Endodermal cell (in vitro differentiated cells): ENCODE data around the gene PPM1J. TPM values are rescaled to one million over a fixed set of nuclear protein-coding genes. Genes with fewer than 3 reads are reported as not detected.

ENCODE experiments used
- DNase-seq: peaks from one replicate; pipeline ENCODE4 v3.0.0-alpha.2; 2017
- H3K27ac ChIP-seq: 2 replicates; pipeline ENCODE4 v1.5.1; 2013; ENCODE audit warnings: mild to moderate bottlenecking, low read depth, low read length, moderate library complexity
- H3K27me3 ChIP-seq: 2 replicates; pipeline ENCODE4 v1.6.1; 2013; ENCODE audit warnings: mild to moderate bottlenecking, low read length, moderate library complexity; ENCODE audit not compliant: insufficient read depth, control insufficient read depth, poor library complexity, severe bottlenecking
- H3K36me3 ChIP-seq: 2 replicates; pipeline ENCODE4 v1.7.0; 2013; ENCODE audit warnings: mild to moderate bottlenecking, low read length, moderate library complexity; ENCODE audit not compliant: control insufficient read depth, insufficient read depth
- H3K4me1 ChIP-seq: one replicate; pipeline ENCODE4 v1.7.0; 2013; ENCODE audit warnings: low read length; ENCODE audit not compliant: control insufficient read depth, insufficient read depth
- H3K4me3 ChIP-seq: 2 replicates; pipeline ENCODE4 v1.5.1; 2013; ENCODE audit warnings: mild to moderate bottlenecking, low read length, moderate library complexity
- H3K9ac ChIP-seq: 2 replicates; pipeline ENCODE4 v1.6.1; 2013; ENCODE audit warnings: mild to moderate bottlenecking, low read length, moderate library complexity; ENCODE audit not compliant: poor library complexity, severe bottlenecking; ENCODE audit errors: extremely low read depth
- H3K9me3 ChIP-seq: 2 replicates; pipeline ENCODE4 v1.6.1; 2013; ENCODE audit warnings: mild to moderate bottlenecking, low read length, moderate library complexity; ENCODE audit not compliant: control insufficient read depth
- H3K27ac Mint-ChIP-seq: 2 replicates; pipeline ENCODE4 v1.8.0; 2020; ENCODE audit warnings: mixed read lengths
- H3K27me3 Mint-ChIP-seq: 2 replicates; pipeline ENCODE4 v1.8.0; 2021; ENCODE audit warnings: mild to moderate bottlenecking, mixed read lengths; ENCODE audit not compliant: insufficient read depth
- H3K36me3 Mint-ChIP-seq: 2 replicates; pipeline ENCODE4 v1.8.0; 2020; ENCODE audit warnings: low read depth, mixed read lengths
- H3K4me1 Mint-ChIP-seq: 2 replicates; pipeline ENCODE4 v1.8.0; 2020; ENCODE audit warnings: mixed read lengths
- H3K4me3 Mint-ChIP-seq: 2 replicates; pipeline ENCODE4 v1.8.0; 2020; ENCODE audit warnings: mild to moderate bottlenecking, moderate library complexity, mixed read lengths
- H3K9me3 Mint-ChIP-seq: 2 replicates; pipeline ENCODE4 v1.8.0; 2020; ENCODE audit warnings: mild to moderate bottlenecking, mixed read lengths
- CTCF ChIP-seq: fragments of 200-600 bp; sonication (generic); conservative IDR thresholded peaks from 2 replicates; pipeline ENCODE4 v1.5.0; 2021; ENCODE audit warnings: antibody characterized with exemption, mild to moderate bottlenecking
- WGBS, 2 experiments: methylation state at CpG; one replicate each; pipeline versions ENCODE4 v1.1.5 to v1.1.7; 2013; ENCODE audit warnings: missing lambda C conversion rate in 2 of 2, mixed read lengths in 1 of 2; ENCODE audit not compliant: insufficient coverage in 1 of 2, insufficient read length in 1 of 2; 5-methylcytosine and 5-hydroxymethylcytosine counted together
- total RNA-seq, 2 donors: library from RNA; stranded (reverse); fragmentation: NEBNext Ultra II Directional in 1 of 2; extraction: Animal tissue kit (Norgen Biotek cat#: 25700) in 1 of 2; gene quantifications; 2 replicates in 1 of 2; 3 replicates in 1 of 2; pipeline ENCODE4 v1.2.1, GENCODE V29; 2021

PPM1J gene
- total RNA-seq, 2 donors from 2014 or later = 3.1 to 5.7 TPM

- no peaks in the 10 kb centered on the region for H3K36me3 Mint-ChIP-seq
- TF ChIP-seq CTCF = no peak
- peak overlapping the region; percentile 60 for H3K27ac ChIP-seq
- H3K4me1 ChIP-seq = no peaks in the 10 kb centered on the region
- H3K4me1 Mint-ChIP-seq = peaks cover 17% of the 10 kb centered on the region
- no peaks in the 10 kb centered on the region for H3K27me3 ChIP-seq
- peaks cover 18% of the 10 kb centered on the region for H3K9me3 Mint-ChIP-seq
- no peak for DNase-seq
- H3K4me3 Mint-ChIP-seq = no peak overlapping the region
- no peaks in the 10 kb centered on the region for H3K36me3 ChIP-seq
- peaks cover 14% of the 10 kb centered on the region for H3K27me3 Mint-ChIP-seq
- no peak overlapping the region for H3K27ac Mint-ChIP-seq
- H3K9ac ChIP-seq = no peak overlapping the region
- H3K4me3 ChIP-seq = no peak overlapping the region
- WGBS, 2 experiments = 84% methylated on average over 9 of the region's 9 CpGs; no CpG with 5 or more reads in 1 of the 2 experiments
- H3K9me3 ChIP-seq = peaks cover 10% of the 10 kb centered on the region
Observed at GRCh38 chr1:112761714-112762480, 46.8 kb upstream of the PPM1J start.

GRCh38 chr1:112759228-112759627 lies 44.1 kb upstream of the PPM1J start:
- H3K27ac ChIP-seq = no peak overlapping the region
- H3K4me1 Mint-ChIP-seq = peaks cover 17% of the 10 kb centered on the region
- no peaks in the 10 kb centered on the region for H3K9me3 ChIP-seq
- H3K36me3 Mint-ChIP-seq = no peaks in the 10 kb centered on the region
- peaks cover 22% of the 10 kb centered on the region for H3K27me3 Mint-ChIP-seq
- WGBS, 2 experiments = 92 to 96% methylated on average over 4 to 6 of the region's 6 CpGs
- H3K36me3 ChIP-seq = no peaks in the 10 kb centered on the region
- H3K9ac ChIP-seq = no peak overlapping the region
- peaks cover 2% of the 10 kb centered on the region for H3K9me3 Mint-ChIP-seq
- H3K27me3 ChIP-seq = no peaks in the 10 kb centered on the region
- DNase-seq = no peak
- no peak overlapping the region for H3K27ac Mint-ChIP-seq
- no peak overlapping the region for H3K4me3 ChIP-seq
- no peaks in the 10 kb centered on the region for H3K4me1 ChIP-seq
- no peak overlapping the region for H3K4me3 Mint-ChIP-seq
- no peak for TF ChIP-seq CTCF

GRCh38 chr1:112754116-112754628 lies 39.0 kb upstream of the PPM1J start:
- no peak for DNase-seq
- H3K27me3 Mint-ChIP-seq = peaks cover 23% of the 10 kb centered on the region
- TF ChIP-seq CTCF = no peak
- H3K27ac ChIP-seq = no peak overlapping the region
- H3K9ac ChIP-seq = no peak overlapping the region
- WGBS, 2 experiments = 0% methylated on average over 1 of the region's 1 CpG; no CpG with 5 or more reads in 1 of the 2 experiments
- no peaks in the 10 kb centered on the region for H3K27me3 ChIP-seq
- no peak overlapping the region for H3K4me3 ChIP-seq
- H3K9me3 ChIP-seq = no peaks in the 10 kb centered on the region
- H3K4me1 Mint-ChIP-seq = peaks cover 8% of the 10 kb centered on the region
- H3K4me3 Mint-ChIP-seq = no peak overlapping the region
- no peaks in the 10 kb centered on the region for H3K4me1 ChIP-seq
- H3K36me3 Mint-ChIP-seq = no peaks in the 10 kb centered on the region
- no peaks in the 10 kb centered on the region for H3K36me3 ChIP-seq
- H3K9me3 Mint-ChIP-seq = peaks cover 10% of the 10 kb centered on the region
- no peak overlapping the region for H3K27ac Mint-ChIP-seq
